ENCODE results near the gene EPB41L3.

The EPB41L3 gene

DNA sequence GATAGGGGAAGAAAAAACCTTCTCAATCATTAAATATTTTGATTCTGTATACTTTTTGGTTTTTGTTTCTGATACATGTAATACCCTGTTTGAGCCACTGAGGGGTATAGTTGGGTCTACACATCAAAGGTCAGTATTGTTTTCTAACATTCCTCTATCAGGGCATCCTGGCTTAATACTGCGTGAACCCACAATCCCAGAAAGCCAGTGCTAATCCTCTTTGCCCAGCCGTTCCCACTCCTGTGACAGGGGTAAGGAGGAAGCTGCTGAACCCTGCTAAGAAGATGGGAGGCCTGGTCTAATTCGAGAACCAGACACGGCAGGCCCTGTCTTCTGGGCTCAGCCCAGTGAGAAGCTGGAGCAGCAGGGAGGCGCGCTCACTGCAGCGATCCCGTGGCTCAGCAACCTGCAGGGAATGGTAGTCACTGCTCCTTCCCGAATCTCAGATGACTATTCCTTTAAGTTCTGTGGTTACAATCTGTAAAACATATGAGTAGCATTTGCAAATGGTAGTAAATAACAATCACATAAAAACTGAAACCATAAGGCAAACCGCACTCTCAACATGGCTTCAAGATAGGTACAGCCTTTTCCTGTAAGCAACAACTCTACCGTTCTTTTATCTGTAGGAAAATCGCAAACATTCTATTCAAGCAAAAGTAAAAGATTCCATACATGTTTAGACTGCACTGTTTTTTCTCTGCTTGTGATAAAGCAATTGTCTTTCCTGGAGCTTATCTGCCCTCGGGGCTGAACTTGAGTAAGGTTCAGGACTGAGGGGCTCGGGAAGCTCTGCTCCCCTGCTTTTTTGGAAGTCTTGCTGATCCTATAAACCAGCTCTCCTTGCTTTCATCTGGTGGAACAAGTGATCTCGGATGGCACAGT is 87.0 kb downstream of the EPB41L3 start:
- DNase-seq (ENCODE audit: insufficient read length, low spot score) = peak; percentile 7
- no peak for FAIRE-seq

DNA sequence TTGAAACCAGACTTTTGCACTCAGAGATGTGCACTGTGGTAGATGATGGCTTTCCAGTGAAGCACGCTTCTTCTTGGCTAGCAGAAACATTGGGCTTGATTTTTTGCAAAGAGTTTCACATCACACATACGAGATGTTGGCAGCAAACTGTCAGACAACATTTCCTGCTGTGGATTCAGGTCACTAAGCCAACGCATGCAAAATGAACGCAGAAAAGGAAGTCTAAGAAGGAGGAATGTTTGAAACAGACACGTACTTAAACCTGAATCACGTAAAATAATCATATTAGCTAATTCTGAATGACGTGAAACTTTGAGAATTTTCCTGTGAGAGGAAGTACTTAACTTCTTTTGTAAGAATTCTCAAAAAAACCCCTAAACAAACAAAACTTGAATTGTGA is 88.1 kb downstream of the EPB41L3 start:
- DNase-seq (ENCODE audit: insufficient read length, low spot score) (peak; percentile 9), FAIRE-seq (no peak)

DNA sequence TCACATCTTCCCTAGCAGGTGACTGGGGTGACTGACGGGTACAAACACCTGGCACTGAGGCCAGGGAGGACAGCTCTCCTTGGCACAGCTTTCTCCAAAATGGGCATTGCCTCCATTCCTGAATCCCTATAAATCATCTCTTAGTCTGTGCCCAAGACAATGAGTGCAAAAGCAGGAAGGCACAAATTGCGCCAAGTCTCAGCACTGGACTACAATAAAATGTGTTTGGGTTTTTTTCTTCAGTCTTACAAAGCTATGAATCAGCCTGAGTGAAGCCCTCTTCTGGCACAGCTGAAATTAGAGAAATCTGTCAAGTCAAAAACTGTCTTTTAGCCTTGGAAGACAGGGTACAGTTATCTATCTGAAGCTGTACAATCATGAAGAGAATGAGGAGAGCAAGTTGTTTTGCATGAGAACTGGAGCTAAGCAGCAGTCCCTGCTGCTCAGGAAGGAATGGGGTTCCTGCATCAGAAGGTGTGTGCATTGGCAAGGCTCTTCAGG is 90.8 kb downstream of the EPB41L3 start:
- DNase-seq (ENCODE audit: insufficient read length, low spot score) (no peak), FAIRE-seq (no peak)

DNA sequence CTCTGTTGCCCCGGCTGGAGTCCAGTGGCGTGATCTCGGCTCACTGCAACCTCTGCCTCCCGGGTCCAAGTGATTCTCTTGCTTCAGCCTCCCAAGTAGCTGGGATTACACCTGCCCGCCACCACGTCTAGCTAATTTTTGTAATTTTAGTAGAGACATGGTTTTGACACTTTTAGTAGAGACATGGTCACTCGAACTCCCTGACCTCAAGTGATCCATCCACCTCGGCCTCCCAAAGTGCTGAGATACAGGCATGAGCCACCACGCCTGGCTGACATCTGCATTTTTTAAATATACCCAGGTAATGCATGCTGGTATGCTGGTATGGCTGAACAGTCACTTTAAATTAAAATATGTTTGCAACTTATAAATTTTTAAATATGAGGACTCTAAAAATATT is 91.9 kb downstream of the EPB41L3 start:
- DNase-seq (ENCODE audit: insufficient read length, low spot score) (no peak), FAIRE-seq (no peak)

DNA sequence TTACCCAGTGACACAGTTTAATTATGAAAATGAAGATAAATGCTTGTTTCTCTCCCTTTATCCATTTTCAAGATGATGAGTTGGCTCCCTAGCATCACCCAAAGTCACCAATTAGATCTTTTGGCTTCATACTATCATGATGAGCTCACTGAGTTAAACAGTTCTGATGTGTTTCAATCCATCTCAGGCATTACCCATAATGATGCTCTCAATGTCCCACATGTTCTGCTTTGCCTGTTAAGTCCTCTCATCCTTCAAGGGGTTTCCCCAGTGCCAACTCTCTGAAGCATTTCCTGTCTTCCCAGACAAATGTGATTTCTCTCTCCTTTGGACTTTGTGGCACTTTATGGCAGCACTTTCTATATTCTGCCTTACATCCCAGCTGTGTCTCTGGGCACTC is 92.6 kb downstream of the EPB41L3 start:
- FAIRE-seq = no peak
- no peak for DNase-seq (ENCODE audit: insufficient read length, low spot score)

DNA sequence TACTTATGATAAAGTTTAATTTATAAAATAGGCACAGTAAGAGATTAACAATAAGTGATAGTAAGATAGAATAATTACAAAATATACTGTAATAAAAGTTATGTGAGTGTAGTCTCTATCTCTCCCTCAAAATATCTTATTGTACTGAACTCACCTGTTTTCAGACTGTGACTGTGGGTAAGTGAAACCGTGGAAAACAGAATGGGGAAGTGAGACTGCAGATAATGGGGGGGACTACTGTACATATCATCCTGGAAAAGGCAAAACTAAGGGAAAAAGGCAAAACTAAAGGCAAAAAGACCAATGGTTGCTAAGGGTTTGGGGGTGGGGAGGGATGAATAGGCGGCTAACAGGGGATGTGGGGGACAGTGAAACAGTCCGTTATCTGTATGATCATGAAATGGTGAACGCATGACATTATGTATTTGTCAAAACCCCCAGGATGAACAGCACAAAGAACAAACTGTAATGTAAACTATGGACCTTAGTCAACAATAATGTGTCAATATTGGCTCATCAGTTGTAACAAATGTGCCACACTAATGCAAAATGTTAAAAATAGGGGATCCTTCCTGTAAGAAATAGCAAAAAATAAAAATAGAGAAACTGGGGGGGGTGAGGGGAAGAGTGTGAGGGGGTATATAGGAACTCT is 93.8 kb downstream of the EPB41L3 start:
- FAIRE-seq (no peak), DNase-seq (ENCODE audit: insufficient read length, low spot score) (no peak)

DNA sequence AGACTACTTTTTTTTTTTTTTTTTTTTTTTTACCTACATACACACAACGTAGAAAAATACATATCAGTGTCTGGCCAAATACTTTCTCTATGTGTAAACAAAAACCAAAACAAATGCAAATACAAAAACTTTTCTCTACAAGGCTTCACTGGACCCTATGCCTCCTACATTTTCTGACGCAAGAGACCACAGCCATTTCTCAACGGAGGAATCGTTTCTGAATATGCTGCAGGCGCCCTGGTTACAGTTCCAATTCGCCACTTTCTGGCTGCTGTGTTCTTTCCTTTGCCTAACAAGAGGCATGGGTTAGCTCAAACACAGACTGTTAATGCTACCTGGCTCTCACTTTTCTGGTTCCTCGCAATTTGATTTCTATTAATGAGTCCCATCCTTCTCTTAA is 96.4 kb downstream of the EPB41L3 start:
- DNase-seq (ENCODE audit: insufficient read length, low spot score) = no peak
- no peak for FAIRE-seq

DNA sequence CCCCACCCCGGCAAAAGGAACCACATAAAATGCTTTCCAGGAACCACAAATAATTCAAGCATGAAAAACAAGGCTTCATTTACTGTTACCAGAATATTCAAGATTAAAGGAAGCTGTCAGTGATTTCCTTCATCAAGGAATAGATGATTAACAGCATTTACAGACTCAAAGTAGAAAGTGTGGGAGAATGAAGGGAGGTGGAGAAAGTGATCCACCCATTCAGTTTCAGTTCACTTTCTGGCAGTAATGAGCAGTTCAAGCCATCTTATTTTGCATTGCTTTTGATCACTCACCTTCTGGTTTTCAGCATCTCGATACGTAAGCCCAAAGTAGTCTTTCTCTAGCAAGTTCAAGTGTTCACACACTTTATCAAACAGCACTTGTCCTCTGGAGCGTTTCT is 99.0 kb downstream of the EPB41L3 start:
- DNase-seq (ENCODE audit: insufficient read length, low spot score) (no peak), FAIRE-seq (no peak)

DNA sequence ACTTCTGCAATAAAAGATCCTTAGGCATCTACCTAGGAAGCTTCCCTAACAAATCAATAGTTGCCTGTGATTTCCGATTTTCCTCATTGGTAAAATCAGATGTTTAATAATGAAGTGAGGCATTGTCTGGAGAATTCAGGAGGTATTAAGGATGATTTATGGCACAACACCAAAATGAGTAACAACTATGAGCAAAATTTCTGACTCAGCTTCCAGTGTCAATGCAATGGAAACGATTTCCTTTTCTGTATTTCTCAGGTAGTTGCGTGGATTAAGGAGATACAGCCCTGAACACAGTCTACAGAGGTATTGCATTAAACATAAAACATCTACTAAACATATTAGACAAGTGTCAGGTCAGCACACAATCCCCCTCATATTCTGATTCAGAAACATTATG is 99.5 kb downstream of the EPB41L3 start:
- FAIRE-seq (no peak), DNase-seq (ENCODE audit: insufficient read length, low spot score) (no peak)

DNA sequence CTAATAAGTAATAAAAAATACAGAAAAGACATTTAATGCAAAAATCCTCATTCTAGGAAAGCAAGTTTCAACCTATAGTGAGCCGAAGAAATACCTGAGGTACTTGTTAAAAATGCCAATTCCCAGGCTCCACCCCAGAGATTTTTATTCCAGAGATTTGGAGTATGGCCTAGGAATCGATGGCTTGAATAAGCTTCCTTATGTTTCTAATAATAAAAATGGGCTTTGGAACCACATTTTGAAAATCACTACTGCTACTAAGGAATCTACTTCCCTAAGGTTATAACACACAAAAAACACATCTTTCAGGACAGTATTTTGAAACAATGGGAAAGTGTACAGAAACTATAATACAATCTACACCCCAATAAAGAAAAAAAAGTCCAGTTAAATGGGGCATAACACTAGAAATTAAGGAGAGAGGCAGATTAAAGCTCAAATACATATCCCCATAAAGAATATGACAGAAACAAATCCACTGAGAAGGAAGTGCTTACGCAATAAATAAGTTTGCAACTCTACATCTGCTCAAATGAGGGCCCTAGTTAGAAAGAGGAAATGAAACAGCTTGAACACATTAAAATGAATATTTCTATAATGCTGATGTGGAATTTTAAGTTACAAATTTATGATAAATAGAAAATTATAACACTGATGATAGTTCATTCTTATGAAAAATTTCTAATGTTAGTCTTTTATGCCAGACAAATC is 103.7 kb downstream of the EPB41L3 start:
- DNase-seq (ENCODE audit: insufficient read length, low spot score) (no peak), FAIRE-seq (no peak)

DNA sequence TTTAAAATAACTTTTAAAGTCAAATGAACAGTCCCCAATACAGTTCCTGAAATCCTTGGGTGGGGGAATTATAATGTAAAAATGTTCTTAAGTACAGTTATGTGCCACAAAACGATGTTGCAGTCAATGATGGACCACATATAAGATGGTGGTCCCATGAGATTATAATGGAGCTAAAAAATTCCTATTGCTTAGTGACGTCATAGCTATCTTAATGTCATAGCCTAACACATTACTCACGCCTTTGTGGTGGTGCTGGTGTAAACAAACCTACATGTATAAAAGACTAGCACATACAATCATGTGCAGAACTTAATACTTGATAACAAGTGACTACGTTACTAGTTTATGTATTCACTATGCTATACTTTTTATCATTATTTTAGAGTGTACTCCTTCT is 109.4 kb downstream of the EPB41L3 start:
- FAIRE-seq = no peak
- DNase-seq (ENCODE audit: insufficient read length, low spot score) = no peak

DNA sequence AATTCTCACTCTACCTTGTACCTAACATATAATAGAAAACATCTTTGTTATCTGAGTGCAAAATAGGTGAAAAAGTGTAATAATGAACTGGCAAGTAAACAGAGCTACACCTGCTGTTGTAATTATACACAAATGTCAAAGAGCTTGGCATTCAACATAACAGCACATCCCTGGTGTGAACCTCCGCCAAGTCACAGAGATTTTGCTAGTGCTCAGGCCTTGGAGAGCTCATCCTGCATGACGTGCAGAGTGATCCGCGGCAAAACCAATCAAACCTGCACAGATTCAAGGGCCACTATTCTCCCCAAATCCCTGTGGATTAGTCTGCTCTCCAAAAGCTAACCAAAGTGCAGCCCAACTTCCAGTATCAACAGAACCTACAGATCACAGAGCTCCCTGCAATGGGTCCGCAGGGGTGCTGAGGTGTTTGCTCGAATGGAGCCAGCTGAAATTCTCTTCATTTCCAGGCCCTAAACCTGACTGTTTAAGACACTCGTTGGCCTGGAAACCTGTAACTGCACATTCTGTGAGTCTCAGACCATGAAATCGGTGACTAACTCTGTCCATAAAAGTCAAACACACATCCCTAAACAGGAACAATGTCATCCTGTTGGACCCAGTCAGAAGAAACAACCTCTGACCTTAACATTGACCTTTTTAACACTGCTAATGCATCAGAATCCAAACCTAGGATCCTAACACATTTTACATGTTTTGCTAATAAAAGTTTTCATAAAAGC is 111.8 kb downstream of the EPB41L3 start:
- no peak for DNase-seq (ENCODE audit: insufficient read length, low spot score)
- no peak for FAIRE-seq

DNA sequence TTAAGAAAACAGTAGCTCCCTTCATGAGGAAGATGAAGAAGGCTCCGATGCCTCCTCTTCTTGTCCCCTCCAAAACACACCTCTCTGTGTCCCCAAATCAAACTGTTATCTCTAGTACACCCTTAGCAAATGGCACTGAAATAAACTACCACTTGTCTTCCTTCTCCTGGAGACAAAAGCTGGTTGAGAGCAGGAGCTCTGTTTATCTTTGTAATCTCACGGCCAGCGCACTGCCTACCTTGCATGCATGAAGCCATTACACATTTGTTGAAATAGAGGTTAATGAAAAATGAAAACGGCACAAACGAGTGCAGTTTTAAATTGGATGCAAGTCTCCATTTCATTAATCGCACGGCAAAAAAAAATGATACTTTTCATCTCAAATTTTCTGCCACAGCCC is 113.7 kb downstream of the EPB41L3 start:
- no peak for FAIRE-seq
- no peak for DNase-seq (ENCODE audit: insufficient read length, low spot score)

DNA sequence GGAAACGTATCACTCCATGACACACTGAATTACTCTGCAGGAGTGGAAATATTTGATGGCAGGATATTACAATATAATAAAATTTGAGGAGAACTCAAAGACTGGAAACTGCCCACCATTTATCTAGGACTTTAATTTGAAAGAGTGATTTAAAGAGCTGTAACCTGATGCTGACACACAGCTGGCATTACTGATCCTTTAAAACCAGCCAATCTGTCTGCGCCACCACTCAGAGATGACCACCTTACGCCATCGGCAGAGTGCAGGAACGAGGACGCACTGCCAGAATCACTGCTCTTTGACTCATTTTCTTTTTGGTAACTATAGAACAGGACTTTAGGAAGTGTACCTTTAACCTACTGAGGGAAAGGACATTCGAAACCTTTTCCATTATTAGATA is 114.1 kb downstream of the EPB41L3 start:
- DNase-seq (ENCODE audit: insufficient read length, low spot score) (no peak), FAIRE-seq (no peak)

DNA sequence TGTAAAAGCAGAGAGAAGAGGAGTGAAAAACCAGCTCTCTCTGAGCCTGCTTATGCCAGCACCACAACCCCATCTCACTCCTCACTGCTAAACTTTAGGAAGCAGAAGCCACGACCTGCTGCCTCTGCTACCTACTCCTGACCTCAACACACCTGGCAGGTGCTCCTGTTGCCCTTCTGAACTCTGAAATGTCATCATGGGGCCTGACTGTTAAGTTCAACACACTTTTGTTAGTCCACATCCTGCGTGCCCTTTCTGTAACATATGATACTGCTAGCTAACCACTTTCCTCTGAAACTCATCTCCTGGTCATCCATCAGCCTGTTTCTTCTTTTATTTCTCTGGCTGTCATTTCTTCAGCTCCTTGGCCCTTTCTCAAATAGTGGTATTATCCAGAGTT is 118.1 kb downstream of the EPB41L3 start:
- no peak for FAIRE-seq
- DNase-seq (ENCODE audit: insufficient read length, low spot score) = no peak

DNA sequence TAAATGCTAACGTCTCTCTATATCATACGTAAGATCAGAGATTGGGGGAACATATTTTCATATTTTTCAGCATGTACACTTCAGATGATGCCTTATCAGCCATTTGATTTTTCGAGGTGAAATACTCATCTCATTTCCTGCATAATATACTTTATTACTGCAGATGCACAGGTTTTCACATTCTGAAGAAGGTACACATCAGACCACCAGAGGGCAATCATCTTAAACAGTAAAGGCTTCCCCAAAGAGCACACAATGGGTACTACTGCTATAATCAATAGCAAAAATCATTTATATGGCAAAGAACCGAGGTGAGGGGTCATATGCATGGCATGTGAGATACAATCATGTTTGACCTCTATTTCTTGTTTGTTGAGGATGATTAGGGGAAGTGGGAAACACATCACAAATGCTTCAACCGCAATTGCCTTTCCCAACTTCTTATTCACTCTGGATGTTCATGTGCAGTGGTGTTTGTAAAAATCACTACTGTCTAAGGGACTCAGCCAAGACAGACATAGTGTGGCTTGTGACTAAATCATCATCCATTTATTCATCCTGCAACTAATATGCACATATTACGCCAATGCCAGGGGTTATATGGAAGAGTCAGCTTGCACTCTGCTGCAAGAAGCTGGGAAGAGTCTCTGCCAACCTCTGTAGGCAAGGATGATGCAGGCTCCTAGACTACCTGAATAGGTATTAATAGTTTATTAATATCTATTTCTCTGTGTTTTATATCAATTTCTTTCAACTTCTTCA is 118.7 kb downstream of the EPB41L3 start:
- FAIRE-seq (no peak), DNase-seq (ENCODE audit: insufficient read length, low spot score) (peak; percentile 4)

DNA sequence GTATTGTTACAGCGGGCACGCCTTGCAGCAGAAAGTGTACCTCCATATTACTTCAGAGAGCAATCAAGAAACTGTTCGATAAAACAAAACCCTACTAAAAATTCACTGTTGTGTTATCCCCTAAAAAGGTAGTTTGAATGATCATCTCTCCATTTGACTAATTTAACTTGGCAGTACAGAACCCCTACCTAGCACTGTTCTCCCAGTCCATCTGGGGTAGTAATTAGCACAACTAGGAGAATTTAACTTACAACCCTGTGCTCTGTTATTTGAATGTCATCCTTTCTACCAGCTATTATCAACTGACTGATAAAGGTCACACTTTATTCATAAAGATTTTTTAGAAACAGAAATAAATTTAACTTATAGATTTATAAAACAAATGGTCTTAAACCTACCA is 121.2 kb downstream of the EPB41L3 start:
- FAIRE-seq (no peak), DNase-seq (ENCODE audit: insufficient read length, low spot score) (no peak)

DNA sequence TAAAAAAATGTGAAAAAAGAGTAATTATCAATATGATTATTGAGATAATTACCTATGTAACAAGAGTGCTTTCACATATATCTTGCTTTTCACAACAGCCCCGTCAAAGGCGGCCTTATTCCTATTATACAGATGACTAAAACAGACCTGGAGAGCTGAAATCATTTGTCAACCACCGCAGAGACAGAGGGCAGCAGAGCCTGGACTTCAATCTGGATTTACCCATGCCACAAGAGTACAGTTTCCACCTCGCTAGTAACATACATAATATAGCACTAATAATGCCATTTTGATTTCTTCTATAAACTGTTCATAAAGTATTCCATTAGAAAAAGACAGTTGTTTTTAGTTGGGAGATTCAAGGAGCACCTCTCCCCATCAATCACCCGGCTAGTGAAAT is 121.8 kb downstream of the EPB41L3 start:
- no peak for FAIRE-seq

DNA sequence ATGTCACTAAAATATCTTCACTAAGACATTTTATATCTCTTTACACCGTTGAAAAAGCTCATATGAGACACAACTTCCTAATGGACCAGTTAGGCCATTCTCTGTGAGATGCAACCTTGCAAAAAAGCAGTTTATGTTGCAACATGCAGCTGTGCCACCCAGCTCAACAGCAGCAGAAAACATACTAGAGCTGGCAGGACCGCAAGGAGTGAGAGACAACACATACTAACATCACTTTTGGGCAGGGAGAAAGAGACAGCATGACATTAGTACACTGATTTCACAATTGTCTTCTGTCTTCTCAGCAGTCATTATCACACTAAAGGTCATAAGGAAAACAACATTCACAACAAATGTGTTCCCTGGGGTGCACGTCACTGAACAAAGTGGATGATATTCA is 122.9 kb downstream of the EPB41L3 start:
- no peak for FAIRE-seq
- no peak for DNase-seq (ENCODE audit: insufficient read length, low spot score)

More for the DNA sequence above, 121.8 kb downstream of the EPB41L3 start:
- no peak for DNase-seq (ENCODE audit: insufficient read length, low spot score)

DNA sequence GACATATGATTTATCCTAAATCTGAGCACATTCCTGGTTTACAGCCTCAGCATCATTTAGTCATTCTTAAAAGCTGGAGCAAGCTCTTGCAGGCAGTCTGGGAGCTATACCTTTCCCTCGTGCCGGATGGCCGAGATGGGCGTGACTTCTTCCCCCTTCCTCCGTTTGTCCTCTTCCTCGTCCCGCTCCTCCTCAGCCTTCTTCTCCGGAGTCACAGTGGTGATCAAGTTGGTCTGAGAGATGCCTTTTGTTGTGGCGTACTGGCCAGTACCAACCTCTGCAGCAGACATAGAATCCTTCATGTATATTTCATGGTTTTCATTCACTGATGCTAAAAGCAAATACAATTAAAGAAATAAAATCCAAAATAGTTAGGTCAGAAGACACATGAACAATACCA is 124.2 kb downstream of the EPB41L3 start:
- DNase-seq (ENCODE audit: insufficient read length, low spot score) (no peak), FAIRE-seq (no peak)

Measured in HTR-8/SVneo (cell line).